HG03575 (cell line): Measurements from ENCODE around the gene PLCL2.
"Not testable (repeated sequence)": the region's sequence is repeated elsewhere in the genome, so short reads cannot be mapped to it uniquely, and the experiment has no call there.

Experiments
- ATAC-seq: cut with Tn5 transposase; IDR thresholded peaks from one replicate; pipeline ENCODE4 v1.9.1; 2021; ENCODE audit not compliant: unreplicated experiment, insufficient number of reproducible peaks, low FRiP score; ENCODE audit errors: extremely low read depth

PLCL2 gene

DNA sequence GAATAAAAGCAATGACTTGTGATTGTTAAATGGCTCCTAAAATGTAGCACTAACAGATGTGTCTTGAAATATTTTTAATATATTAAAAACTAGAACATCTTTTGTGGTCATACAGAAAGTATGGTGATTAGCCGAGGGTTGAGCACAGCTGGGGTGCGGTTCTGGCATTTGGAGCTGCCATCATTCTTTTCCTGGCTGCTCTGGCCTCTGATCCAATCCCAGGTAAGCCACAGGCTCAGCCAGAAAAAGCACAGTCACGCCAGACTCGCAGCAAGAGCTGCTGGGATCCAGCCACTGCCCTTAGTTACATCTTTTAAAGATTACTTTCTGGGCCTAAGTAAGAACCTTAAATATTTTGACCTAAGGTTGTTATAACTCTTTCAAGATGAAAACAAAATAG lies 196.8 kb downstream of the PLCL2 start:
- ATAC-seq: no peak

DNA sequence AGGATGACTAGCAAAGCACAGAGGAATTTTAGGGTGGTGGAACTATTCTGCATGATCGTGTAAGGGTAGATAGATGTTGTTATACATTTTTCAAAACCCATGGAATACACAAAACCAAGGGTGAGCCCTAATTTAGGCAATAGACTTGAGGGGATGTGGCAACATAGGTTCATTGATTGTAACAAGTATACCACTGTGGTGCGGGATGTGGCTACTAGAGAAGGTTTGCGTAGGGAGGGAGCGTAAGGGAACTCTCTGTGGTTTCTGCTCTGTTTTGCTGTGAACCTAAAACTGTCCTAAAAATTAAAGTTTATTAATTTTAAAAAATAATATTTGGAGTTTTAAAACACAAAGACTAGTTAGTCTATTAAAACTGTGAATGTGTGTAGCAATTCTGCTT lies 202.8 kb downstream of the PLCL2 start:
- no peak for ATAC-seq

DNA sequence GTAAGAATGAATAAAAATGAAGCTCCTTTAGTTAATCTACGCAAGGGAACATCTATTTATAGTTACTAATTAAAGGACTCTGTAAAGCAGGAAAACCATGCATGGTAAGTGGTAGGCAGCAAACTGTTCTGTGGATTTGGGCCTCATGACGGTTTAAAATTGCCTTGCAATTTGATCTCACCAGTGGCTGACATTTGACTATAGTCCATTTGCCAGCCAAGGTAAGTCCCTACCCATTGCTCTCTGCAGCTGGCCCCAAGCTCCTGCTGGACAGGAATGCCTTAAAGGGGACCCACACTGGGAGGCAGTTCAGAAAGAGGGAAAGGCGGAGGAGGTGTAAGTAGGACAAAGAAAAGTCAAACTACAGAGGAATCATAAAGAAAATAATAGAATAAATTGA lies 203.3 kb downstream of the PLCL2 start:
- ATAC-seq: no peak

DNA sequence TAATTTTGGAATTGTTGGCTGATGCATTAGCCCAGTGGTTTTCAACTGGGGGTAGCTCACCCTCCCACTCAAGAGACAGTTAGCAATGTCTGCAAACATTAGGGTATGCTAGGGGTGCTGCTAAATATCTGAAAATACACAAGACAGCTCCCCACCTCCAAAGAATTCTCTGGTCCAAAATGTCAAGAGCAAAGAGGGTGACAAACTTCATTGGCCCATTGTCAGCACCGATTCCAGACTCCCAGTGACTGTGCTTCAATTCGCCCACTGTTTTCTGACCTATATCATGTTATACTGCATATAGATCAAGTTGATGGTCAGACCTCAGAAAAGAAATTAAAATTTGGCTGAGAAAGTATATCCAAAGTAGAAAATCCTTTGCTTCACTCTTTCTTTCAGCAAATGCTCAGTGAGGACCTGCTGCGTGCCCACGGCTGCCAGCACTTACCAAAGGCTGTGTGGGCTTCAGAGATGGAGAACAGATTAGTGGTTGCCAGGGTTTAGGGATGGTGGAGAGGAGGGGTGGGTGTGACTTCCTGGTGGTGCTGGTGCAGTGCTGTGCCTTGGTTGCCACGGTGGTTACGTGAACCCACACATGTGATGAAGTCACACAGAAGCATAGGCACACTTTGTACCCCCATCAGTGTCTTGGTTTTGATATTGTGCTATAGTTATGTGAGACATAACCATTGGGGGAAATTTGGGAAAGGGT lies 204.0 kb downstream of the PLCL2 start:
- ATAC-seq: no peak

DNA sequence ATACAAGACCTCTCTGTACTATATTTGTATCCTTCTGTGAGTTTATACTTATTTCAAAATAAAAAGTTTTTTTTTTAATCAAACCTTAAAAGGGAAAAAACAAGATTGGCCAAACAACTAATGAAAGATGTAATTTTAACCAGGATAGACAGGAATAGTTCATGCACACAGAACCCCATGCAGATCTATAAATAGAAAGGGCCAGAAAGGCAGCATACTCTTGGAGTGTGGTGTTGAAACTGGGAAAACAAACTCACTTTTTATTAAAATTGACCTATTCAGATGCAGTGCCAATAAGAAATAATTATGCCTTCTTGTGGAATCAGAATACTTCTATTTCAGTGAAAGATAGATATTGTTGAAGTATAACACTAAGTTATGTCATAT lies 204.6 kb downstream of the PLCL2 start:
- ATAC-seq: no peak

DNA sequence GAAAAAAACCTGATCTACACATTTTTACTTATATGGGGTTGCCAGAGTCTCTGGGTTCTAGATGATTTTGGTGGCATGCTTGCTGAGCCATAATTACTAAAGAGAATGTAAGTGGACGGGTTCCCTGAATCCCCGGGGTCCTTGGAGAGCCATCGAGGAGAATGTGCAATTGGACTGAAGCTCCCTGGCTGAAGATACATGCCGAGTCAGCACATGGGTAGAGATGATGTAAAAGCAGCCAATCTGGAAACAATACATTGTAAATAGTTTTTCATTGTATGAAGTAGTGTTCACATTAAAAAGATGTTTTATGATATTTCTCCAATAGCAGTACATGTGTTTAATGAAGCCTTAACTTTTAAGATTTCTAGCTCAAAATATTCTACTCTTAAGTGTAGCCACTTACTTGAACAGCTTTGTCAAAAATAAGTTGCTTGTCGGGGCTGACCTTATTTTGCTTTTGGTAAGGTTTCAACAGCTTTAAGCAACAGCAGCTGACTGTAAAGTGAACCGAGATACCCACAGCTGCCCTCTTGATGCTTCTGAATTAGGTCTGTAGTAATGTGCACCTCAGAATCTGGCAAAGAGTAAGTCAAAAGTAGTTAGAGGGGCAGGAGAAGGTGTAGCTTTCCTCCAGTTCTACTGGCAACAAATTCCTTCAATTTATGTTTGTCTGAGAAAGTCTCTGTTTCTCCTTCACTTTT lies 205.7 kb downstream of the PLCL2 start:
- ATAC-seq: no peak

DNA sequence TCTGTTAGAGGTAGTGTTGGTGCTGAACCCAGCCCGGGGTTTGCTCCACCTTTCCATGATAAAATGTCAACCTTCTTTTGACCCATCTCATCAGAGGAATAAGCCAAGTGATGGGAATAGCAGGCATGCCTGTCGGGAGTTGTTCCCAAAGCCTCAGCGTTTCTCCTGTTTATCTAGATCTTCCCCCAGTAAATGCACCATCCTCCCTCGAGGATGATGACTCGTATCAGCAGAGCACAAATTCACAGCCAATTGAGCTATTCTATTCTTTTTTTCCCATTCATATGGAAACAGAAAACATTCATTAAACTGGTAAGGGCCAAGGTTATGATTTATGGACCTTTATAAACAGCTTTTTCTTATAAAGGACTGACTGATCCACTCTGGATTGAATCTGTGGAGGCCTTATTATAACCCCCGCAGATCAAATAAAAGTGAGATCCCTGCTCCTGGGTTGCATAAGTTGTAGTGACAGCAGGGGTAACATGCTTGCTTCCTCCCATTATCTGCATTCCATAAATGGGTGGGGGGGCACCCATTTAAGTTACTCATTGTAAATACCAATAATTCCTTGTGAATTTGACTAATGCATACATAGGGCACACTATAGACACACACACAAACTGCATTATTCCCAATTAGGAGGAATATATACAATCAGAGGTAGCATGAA lies 207.3 kb downstream of the PLCL2 start:
- no peak for ATAC-seq

DNA sequence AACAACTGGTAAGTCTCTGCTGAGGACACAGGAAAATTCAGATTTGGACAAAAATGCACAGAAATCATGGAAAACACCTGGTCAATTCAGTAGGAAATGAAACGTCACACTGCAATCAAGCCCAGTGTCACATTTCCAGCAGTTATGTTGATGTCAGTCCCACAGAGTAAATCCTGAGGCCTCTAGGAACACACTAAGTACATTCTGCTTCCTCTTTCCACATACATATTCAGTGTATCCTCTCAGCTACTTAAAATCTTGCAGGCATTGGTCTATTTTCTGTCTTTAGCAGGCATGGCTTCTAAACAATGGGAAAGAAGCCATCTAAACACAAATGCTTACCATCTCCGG lies 207.8 kb downstream of the PLCL2 start:
- ATAC-seq: no peak

DNA sequence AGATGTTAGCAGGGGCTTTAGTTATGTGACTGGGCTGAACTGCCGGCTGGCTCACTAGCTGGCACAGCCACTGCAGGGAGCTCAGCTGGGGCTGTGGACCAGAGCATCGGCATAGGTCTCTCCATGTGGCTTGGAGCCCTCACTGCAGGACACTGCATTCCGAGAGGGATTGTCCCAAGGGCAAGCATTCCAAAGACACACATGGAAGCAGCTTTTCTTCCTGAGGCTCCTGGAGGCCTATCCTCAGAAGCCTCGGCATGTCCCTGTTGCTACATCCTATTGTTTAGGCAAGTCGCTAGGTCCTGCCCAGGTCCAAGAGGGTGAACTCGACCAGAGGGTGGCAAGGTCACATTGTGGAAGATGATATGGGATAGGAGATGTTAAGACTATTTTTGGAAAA lies 209.8 kb downstream of the PLCL2 start:
- no peak for ATAC-seq

DNA sequence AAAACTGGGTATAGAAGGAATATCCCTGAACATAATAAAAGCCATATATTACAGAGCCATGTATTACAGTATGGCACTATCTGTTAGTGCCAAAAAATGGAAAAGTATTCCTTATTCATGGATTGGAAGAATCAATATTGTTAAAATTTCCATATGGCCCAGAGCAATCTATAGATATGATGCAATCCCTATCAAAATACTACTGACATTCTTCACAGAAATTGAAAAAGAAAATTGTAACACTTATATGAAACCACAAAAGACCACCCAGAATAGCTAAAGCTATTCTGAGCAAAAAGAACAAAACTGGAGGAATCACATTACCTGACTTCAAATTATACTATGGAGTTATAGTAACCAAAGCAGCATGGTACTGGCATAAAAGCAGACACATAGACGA lies 218.8 kb downstream of the PLCL2 start:
- ATAC-seq: no peak

DNA sequence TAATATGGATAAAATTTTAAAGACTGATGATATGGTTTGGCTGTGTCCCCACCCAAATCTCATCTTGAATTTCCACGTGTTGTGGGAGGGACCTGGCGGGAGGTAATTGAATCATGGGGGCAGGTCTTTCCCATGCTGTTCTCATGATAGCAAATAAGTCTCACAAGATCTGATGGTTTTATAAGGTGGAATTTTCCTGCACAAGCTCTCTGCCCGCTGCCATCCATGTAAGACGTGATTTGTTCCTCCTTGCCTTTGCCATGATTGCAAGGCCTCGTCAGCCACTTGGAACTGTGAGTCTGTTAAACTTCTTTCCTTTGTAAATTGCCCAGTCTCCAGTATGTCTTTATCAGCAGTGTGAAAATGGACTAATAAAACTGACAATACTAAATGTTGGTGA lies 222.0 kb downstream of the PLCL2 start:
- not testable (repeated sequence) for ATAC-seq

DNA sequence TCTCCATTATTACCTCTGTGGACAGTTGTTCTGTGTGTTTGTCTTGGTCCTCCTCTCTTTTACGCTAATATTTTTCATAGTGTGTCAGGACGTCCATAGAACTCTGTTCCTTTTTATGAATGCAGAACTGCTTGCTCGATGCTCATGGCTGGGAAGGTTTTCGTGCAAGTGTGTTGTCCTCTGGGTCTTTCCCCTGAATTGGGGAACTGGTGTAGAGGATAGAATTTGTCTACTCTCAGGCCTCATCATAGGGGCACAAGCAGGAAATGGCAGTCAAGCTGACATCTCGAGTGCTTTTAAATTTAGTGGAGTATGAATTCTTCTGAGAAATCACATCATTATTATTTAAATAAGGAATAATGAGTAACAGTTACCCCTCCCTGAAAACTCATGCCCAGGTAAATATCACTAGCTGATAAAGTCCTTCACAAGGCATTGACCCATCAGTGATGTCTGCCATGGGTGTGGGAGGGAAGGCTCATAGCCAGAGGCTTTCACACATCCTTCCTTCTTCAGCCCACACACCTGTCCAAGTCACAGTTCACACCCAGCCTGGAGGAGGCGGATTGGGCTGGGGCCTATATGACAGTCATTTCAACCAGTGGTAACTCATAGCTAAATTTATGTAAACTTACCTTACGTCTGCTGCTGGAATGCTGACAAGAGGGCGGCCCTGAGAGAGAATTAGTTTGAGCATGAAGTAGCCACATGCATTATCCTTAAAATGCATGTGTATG lies 226.1 kb downstream of the PLCL2 start:
- ATAC-seq: no peak

DNA sequence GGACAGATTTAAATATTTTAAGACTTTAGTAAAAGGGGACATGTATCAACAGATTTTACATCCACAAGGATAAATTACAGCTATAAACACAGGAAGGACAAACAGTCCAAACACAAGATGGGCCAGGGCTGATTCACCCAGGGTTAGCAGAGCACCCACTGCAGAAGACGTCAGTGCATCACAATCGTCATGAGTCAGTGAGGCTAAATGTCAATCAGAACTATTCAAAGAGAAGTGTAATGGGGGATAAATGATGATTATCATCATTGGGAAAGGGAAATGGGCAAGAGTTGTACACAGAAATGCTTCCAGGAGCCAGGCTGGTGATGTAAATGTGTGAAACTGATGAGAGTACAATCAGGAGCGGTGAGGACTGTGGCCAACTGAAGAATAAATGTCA lies 226.8 kb downstream of the PLCL2 start:
- ATAC-seq: no peak

DNA sequence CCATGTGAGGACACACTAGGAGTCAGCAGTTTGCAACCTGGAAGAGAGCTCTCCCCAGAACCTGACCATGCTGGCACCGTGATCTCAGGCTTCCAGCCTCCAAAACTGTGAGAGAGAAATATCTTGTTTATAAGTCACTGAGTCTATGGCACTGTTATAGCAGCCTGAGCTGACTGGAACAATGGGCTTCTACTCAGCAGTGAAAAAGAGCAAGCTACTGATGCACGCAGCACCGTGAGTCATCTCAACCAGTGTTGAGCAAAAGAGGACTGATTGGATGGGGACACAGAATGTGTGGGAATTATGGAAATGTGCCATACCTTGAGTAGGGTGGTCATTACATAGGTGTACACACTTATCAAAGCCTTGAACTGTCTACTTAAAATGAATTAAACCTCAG lies 230.4 kb downstream of the PLCL2 start:
- ATAC-seq: no peak

DNA sequence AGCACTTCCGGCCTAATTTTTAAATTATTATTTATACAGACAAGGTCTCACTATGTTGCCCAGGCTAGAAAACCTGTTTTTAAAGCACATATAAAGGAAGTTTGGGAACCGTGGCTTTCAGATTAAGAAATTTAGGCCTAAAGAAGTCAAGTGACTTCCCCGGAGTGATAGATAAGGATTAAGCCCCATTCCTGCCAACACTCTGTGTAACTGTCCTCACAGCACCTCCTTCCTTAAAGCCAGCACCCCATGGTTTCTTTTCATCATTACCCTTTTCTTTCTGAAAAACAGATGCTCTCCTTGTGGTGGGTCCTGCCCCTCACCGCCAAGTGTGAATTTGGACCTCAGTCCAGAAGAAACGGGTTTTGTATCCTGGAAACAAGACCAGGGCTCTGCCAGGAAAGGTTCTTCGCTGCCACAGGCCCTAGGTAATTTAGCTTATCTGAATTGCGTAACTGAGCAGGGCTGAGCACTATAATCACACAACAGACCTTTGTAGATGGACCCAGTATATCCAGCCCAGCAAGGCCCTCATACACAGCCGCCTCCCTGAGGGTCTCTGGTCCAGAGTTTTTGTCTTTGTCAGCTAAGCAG lies 231.3 kb downstream of the PLCL2 start:
- no peak for ATAC-seq

DNA sequence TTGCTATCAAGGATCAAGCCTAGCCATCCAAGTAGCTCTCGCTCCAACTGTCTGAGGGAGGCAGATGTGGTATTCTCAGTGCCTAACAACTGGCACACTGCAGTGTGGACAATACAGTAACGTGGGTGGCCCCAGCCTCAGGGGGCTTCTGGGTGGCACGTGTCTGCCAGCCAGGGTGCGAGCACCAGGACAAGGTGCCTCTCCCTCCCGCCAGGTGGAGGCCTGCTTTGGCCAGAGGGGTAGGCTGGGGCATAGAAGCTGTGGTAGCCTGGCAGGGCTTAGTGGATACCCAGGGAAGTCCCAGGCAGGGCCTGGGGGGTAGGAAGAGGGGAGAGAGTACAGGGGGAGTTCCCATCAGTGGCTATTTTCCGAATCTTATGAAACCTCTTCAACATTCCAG lies 234.0 kb downstream of the PLCL2 start:
- ATAC-seq: no peak

DNA sequence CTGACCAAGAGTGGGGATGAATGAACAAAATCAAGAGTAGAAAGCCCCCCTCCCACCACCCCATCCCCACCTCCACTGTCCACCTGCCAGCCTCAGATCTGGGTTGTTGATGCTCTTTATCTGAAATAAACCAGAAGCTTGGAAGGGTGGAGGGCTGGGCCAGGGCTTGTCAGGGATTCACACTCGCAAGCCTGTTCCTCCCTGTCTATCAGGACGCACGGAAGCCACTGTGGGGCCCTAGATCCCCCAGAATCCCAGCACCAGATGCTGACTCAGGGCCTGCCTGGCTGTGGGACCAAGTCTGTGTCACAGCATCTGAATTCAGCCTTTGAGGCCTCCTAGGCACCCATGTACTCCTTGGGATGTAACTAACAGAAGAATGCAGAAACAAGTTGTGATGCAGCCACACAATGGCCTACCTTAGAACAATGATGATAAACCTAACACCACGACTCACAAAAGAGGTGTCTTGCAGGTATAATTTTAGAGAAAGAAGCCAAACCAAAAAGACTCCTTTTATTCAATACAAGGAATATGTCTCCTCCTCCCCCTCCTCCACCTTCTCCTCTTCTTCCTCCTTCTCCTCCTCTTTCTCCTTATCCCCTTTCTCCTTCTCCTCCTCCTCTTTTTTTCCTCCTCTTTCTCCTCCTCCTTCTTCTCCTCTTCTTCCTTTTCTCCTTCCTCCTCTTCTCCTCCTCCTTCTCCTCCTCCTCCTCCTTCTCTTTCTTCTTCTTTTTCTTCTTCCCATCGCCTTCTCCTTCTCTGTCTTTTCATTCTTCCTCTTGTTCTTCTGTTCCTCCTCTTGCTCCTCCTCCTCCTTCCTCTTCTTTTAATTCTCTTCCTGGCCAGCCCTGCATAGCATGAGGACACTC lies 234.7 kb downstream of the PLCL2 start:
- no peak for ATAC-seq

DNA sequence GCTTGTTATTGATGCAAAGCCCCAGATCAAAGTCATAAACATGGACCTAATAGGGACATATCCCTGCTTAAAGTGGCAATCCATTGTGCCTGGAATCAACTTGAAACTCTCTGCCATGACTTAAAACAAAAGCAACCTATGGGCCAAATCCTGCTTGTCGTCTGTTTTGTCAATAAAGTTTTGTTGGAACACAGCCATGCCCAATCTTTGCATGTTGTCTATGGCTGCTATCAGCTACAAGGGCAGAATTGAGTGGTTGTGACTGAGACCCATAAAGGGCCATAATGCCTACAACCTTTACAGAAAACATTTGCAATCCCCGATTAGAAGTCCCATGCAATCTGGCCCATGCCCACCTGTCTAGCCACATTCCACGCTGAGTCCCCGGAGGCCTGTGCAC lies 235.4 kb downstream of the PLCL2 start:
- no peak for ATAC-seq

DNA sequence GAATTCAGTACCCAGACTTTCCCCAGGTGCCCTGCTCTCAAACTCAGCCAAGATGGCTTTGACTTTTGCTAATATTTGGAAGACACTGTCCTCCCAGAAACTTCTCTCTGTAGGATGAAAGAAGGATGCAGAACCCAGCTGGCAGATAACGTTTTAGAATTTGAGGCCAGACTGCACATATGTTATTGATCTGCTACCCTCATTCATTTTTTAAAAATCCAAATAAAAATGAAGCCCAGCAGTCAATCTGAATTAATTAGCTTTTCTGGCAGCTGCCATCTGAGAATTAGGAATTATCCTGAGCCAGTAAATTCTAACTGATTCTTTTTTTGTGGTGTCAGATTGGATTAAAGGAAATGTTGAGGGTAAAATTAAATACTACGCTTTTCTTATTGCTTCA lies 236.6 kb downstream of the PLCL2 start:
- no peak for ATAC-seq
